Skin epidermis (tissue), 12 donors: ENCODE data around the gene ITGA8.

Experiments
- H3K27ac ChIP-seq, 21 experiments: fragments of 200-600 bp; sonication (generic) in 11 of 21; one replicate each; pipeline ENCODE4 v1.5.0; 2020; ENCODE audit warnings: mild to moderate bottlenecking in 3 of 21, inconsistent platforms in 2 of 21, moderate library complexity in 2 of 21
- H3K4me3 ChIP-seq, 7 experiments: fragments of 200-600 bp; sonication (generic) in 2 of 7; one replicate each; pipeline ENCODE4 v1.5.0; 2020; ENCODE audit warnings: inconsistent platforms in 2 of 7, mild to moderate bottlenecking in 2 of 7, moderate library complexity in 1 of 7

Gene ITGA8

DNA sequence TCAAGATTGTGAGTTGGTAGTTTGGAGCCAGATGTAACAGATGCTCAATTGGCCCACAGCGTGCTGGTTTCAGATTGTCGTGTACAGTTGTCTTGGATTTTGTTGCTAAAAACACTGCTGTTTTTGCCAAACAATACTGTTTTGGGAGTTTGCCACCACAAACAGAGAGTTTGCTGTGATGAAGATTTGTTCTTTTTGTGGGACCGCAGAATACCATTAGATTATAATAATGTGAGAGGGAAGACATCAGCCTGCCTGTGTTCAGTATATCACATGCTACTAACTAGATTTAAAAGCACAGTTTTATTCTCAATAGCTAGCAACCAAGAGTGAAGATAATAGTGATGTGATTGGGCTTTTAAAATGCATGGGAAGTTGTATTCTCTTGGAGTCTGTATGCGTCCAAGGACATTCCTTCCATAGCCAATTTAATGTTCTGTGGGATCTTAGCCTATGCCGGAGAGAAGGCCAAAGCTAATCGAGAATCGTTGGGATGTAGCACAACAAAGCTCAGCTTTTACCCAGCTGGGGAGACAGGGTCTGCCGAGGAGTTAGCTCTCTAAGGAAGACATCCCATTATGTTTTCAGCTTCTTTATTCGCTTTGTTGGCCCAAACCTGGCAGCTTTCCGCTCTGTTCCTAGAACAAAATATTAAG, 18.7 kb upstream of the ITGA8 start:
- peak overlapping the region in 12 of 21 experiments; percentile 2 to 76 (median 54) for H3K27ac ChIP-seq
- no peak overlapping the region for H3K4me3 ChIP-seq

DNA sequence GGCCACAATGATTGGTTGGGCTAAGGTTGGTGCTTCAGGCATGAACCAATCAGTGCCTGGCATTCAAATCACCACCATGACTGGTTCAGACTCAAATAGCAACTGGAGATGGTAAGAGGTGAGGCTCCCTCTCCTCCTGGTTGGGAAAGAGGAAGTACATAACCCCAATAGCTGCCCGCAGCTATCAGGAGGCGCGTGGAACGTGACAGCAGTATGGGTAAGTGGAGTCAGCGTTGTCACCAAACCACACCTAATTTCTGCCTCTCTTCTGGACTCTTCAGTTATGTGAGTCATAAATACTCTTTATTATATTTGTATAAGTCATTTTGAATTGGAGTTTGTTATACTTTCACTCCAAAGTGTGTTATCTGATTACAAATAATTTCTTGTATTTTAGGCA, 17.9 kb upstream of the ITGA8 start:
- Histone ChIP-seq H3K4me3 (no peak overlapping the region), H3K27ac (peak overlapping the region in 2 of 21 experiments; percentile 50 to 63)

DNA sequence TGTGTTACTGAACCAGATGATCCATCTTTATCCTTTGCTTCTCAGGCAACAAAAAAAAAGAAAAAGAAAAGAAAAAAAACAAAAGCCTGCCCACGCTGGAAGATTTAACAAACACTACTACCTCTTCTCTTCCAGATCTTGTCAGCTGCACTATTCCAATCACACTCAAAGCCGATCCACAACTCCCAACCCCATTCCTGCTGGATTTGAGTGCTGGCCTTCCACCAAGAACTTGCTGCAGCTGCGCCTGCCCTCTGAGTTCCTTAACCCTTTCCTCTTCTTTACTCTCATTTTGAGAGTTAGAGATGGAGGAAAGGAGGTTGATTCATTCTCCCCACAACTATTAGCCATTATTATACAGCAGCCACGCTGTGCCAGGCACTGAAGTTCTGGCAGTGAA, 16.0 kb upstream of the ITGA8 start:
- Histone ChIP-seq H3K4me3 (no peak overlapping the region), H3K27ac (peak overlapping the region in 2 of 21 experiments; percentile 7 to 37)

DNA sequence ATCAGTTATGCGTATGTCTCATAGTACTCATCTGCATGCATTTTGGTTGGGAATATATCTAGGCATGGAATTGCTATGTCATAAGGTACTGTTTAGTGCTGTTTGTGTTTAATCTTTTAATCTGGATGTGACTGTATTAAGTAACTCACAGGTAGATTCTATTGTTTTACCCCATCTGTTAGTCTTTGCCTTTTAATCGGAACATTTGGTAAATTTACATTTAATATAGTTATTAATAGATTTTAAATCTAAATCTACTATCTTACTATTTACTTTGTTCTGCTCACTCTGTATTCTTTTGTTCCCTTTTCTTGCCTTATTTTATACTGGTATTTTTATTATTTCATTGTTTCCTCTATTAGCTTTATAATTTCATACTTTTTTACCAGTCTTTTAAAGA, 10.6 kb upstream of the ITGA8 start:
- H3K4me3 ChIP-seq = no peak overlapping the region
- no peak overlapping the region for H3K27ac ChIP-seq

DNA sequence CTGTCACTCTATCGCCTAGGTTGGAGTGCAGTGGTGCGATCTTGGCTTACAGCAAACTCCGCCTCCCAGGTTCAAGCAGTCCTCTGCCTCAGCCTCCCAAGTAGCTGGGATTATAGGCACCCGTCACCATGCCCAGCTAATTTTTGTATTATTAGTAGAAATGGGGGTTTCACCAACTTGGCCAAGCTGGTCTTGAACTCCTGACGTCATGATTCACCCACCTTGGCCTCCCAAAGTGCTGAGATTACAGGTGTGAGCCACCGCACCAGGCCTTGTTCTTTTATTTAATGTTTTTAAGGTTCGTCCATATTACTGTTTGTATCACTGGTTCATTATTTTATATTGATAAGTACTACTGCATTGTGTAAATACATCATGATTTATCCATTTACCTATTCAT, 10.2 kb upstream of the ITGA8 start:
- no peak overlapping the region for H3K27ac ChIP-seq
- no peak overlapping the region for H3K4me3 ChIP-seq

DNA sequence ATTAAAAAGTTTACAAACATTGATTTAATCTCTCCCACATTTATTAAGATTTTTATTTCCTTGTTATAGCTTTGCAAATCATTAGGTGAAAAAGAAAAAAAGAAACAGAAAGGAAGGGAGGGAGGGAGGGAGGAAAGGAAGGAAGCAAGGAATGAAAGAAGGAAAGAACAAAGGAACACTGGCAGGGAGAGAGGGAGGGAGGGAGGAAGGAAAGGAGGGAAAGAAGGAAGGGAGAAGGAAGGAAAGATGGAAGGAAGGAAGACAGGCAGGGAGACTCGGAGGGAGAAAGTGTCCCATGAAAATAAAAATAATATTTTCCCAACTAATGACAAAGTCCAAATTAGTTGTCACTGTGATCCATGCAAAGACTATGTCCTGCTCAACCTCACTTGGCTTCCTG, 6.3 kb upstream of the ITGA8 start:
- Histone ChIP-seq H3K4me3 (no peak overlapping the region), H3K27ac (no peak overlapping the region)

DNA sequence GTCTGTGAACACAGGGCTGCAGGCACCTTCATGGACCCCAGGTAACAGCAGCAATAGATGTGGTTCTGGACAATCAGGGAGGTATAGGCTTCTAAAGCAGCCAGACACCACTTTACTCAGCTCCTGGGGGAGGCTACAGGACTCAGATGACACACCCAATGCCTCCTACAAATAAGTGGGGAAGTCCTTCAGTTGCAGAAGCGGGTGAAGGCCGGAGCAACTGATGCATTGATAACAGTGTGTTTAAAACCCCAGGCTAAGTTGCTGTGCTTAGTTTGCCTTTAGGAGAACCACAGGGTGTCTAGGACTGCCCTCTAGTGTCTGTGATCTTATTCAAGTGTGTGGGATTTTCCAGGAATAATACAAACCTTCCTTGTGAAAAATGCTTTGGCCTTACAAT, 5.9 kb upstream of the ITGA8 start:
- H3K27ac ChIP-seq = no peak overlapping the region
- H3K4me3 ChIP-seq = no peak overlapping the region

DNA sequence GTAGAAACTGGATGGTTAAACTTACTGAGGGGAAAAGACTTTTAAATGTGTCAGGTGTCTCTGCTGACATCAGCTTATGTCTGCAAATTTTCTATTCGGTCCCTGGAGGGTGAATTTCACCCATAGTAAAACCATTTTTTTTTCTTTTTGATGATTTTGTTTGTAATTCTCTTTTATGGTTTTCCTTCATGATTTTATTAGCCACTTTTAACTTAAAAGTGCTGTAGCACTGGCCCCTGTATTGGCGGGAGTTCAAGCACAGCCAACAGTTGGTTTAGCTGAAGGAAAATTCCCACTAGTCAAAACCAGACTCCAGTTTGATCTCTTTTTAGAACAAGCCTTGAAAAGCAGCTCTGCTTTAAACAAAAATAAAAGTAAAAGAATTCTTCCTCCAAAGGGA, 5.0 kb upstream of the ITGA8 start:
- H3K27ac ChIP-seq = no peak overlapping the region

DNA sequence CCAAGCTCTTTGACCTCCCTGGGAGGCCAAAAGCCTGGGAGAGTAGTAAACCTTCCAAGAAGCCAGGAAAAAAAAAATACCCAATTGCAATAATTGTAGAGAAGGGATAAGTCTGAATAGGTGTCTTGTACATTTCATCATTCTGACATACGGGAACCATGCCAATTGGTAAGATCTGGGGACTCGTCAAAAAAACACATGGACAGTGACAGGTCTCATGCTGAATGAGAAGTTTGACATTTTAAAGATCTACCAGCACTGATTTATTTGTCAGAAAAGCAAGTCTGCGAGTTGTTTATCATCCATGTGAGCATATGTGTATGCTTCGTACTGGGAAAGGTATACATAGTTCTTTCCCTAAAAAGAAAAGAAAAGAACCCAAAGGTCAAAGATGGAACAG, 4.1 kb upstream of the ITGA8 start:
- no peak overlapping the region for H3K4me3 ChIP-seq

More for the DNA sequence above, 5.0 kb upstream of the ITGA8 start:
- H3K4me3 ChIP-seq = no peak overlapping the region

DNA sequence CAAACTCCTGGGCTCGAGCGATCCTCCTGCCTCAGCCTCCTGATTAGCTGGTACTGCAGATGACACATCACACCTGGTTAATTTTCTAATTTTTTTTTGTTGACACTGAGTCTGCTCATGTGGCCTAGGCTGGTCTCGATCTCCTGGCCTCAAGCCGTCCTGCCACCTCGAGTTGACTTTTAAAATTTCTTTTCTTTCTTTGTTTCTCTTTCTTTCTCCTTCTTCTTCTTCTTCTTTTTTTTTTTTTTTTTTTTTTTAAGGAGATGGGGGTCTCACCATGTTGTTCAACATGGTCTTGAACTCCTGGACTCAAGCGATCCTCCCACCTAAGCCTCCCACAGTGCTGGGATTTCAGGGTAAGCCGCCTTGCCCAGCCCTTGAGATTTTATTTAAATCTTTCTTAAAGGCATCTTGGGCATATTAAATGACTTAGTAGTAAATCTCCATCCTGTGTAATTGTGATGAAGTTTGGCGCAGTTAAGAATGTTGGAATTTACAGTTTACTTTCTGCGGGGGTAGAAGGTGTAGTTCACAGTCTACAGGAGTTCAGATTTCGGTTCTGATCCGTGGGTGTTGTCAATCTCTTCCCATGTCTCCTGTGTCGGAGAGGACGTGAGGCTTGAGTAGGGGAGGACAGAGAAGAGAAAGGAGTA, 1.0 kb upstream of the ITGA8 start:
- Histone ChIP-seq H3K4me3 (no peak overlapping the region), H3K27ac (no peak overlapping the region)

More for the DNA sequence above, 4.1 kb upstream of the ITGA8 start:
- H3K27ac ChIP-seq = no peak overlapping the region

DNA sequence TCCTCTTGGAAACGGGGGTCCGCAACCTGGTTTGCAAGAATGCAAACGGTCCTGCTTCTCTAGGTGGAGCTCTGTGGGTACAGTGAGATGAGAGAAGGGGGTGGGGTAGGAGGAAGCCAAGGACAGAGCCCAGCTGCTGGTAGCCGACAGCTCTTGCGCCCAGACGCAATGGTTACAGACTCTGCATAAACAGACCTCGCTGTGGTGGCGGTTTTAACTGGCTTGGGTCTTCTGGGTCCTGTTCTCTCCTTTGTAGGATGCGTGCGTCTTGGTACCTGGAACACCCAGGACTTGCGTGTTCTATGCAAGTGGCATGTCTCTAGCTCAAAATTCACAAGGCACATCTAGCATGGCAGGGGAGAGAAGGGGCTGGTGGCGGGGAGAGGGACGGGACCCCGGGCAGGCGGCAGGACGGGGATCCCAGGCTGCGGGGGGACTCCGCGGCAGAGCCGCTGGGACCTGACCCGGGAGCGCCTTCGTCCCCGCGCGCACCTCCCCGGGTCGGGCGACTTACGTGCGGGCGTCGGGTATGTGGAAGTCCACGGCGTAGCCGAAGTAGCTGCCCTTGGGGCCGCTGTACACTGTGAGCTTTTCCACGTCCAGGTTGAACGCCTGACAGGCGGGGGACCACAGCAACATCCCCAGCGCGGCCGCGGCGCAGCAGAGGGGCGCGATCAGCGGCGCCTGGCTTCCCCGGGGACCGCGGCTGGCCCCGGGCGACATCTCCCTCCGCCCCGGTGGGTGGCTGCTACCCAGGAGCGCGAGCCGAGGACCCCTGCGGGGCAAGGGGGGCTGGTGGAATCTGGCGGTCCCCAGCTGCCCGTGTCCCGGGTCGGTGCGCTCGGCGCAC, 448 bp downstream of the ITGA8 start:
- H3K4me3 ChIP-seq = peak overlapping the region; percentile 21 to 37 (median 27)
- no peak overlapping the region for H3K27ac ChIP-seq

DNA sequence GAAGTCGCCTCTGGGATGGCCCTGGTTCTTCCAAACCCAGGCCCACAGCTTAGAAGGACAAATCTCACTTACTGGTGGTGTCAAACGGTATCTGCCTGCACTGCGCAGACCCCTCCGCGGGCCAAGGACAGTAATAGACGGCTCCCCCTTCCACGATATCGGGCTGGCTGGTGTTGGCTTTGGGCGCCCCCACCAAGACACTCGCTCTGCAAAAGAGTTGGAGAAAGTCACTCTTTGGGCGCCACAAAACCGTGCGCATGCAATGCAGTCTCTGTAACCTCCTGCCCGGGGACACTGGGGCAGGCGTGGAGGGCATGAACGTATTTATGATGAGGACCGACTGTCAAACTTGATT, 1.1 kb downstream of the ITGA8 start:
- no peak overlapping the region for H3K27ac ChIP-seq

DNA sequence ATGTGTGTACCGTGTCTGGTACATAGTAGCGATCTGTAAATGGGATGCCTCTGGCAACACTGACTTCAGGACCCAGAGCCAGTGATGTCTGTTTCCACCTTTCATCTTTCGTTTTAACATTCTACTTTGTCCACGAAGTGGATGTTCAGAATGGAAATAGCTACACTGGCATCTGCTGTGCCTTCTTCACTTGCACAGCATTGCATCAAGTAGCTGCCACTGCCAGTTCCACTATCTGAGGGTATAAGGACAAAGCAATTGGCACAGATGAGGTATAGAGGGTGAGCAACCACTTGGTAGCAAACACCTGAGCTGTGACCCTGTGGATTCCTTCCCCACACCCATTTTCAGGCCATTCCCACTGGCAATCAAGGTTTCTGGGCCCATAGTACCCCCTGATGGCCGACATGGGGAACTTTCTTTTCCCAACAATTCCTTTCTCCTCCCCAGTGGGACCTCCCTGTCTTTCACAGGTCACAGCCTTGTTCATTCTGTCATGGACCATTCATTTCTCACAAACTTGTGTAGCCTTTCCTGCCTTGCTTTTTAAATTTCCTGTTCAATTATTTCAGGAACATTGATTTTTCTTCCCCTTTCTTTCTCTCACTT, 4.0 kb downstream of the ITGA8 start:
- H3K4me3 ChIP-seq = no peak overlapping the region

More for the DNA sequence above, 1.1 kb downstream of the ITGA8 start:
- peak overlapping the region in 4 of 7 experiments; percentile 23 to 37 (median 27) for H3K4me3 ChIP-seq

DNA sequence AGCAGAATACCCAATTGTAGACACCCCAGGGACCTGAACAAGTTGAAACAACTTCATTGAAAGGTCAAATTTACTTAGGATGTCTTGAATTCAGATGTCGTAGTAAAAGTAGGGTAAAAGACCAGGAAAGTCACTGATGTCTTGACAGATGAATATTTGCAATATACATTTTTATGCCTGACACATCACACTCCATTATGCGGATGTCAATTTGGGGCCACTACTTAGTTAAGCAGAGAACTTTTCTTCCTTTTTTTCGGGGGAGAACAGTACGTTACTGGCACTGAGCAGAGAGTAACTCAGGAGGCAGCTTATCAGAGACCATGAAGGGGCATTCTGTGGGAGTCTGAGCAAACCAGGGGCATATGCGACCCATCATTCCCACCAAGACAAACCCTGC, 4.9 kb downstream of the ITGA8 start:
- H3K4me3 ChIP-seq = no peak overlapping the region
- no peak overlapping the region for H3K27ac ChIP-seq

More for the DNA sequence above, 4.0 kb downstream of the ITGA8 start:
- H3K27ac ChIP-seq = no peak overlapping the region

DNA sequence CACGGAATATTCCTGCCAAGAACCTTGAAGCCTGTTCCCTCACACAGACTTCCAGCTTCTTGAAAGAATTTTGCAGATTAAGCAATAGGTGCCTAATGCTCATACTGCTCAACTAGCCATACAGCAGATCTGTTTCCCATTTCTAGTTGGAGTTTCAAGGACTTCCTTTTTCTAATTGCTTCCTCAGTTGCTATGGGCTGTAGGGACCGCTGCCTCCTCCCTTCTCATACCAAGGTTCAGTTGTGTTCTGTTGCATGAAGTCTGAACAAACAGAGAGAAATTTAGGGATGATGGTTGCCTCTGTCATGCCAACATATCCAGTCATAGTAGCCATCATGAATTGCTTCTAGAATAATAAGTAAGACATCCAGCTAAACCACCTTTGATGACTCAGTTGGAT, 6.8 kb downstream of the ITGA8 start:
- Histone ChIP-seq H3K27ac (no peak overlapping the region), H3K4me3 (no peak overlapping the region)

DNA sequence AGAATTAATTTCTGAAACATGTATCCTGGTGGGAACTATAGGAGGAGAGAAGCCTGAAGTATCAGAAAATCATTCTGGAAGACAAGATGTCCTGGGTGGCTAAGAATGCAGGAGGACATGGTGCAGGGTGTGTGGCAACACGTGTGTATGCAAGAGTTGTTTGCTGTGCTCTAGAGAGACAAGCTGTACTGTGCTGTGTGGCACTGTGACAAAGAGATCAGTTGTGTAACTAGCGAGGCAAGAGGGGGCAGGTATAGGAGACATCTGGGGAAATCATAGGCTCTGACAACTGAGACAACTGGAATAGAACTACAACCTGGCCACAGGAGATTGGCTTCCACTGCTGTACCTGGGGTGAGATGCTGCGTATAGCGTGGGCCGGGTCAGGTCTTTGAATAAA, 9.3 kb downstream of the ITGA8 start:
- H3K27ac ChIP-seq = no peak overlapping the region
- no peak overlapping the region for H3K4me3 ChIP-seq

DNA sequence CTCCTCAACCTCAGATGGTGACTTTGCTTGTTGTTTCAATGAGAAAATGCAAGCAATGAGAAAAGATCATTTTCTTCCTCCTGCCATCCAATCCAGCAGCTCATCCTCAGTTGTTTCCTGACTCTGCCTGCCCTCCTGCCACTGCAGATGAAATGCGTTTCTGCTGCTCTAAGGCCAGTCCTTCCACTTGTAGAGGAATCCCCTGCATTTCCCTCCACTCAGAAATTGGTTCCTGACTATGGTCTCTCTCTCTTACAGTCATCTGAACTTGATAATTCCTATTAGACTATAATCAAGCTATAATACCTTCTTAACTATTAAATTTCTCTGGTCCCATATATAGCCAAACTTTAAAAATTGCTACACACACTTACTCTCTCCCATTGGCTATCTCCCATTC, 14.4 kb downstream of the ITGA8 start:
- H3K4me3 ChIP-seq = no peak overlapping the region
- H3K27ac ChIP-seq = no peak overlapping the region

DNA sequence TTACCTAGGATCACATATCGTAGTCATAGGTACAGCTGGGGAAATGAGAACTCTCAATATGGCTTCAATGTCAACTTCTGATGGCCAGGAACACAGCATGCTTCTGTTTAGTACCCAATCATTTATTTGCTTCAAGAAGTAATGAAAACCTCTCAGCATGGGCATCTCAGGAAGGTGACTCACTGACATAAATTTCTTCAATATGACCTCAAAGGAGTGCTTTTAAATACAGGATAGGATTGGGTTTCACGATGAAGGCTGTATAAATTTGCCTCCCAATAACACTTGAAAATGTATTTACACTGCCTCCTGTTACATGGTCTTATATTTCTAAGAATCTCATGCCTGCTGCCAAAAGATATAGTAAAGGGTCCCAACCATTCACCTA, 15.1 kb downstream of the ITGA8 start:
- Histone ChIP-seq H3K4me3 (no peak overlapping the region), H3K27ac (no peak overlapping the region)

DNA sequence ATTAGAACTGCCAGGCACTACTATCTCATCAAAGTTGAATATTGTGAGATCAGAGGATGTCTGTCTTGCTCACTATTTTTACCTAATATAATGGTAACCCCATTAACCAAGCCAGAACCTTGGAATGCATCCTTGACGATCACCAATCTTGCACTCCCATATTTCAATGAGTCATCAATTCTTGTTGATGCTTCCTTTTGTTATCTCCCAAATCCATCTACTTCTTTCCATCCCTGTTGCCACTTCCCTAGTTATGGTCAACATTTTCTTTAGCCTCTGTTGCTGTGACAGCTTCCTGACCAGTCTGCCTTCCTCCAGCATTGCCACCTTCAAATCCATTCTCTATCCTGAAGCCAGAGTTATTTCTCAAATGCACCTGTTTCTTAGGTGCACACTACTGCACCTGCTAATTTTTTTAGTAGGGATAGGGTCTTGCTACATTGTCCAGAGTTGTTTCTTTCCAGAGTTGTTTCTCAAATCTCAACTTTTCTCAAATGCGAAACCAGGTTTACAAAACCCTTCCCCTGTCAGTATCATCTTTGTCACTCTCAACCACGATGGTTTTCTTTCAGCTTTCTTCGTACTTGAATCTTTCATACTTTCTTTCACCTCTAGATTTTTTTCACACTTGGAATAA, 15.7 kb downstream of the ITGA8 start:
- H3K27ac ChIP-seq = no peak overlapping the region
- H3K4me3 ChIP-seq = no peak overlapping the region
